ENCODE measurements around the gene ABI1. TPM values are rescaled to one million over a fixed set of nuclear protein-coding genes. Genes with fewer than 3 reads are reported as not detected.

ABI1 gene
- total and polyA plus RNA-seq, 2 donors (not counting 3 experiments of a cell fraction or from before 2014, with no cell fraction given): 58.8 to 59.1 TPM

DNA sequence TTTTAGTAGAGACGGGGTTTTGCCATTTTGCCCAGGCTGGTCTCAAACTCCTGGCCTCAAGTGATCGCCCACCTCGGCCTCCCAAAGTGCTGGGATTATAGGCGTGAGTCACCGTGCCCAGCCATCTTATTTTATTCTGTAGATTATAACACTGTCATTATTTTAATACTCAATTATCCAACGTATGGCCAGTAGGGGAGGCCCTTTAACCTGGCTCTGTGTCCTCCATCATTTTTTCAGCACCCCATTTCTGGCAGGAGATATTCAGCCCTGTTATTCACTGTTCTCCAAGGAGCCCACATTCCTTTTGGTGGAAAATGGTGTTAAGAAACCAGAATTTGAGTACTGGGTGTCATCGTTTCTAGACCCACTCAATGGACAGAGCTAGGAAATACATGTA lies 131.8 kb downstream of the ABI1 start:
- no peak for TF ChIP-seq MYC (IDR thresholded peaks at IDR 0.05; ENCODE audit: low read depth, low read length)
- no peak for TF ChIP-seq POLR2A (IDR thresholded peaks at IDR 0.05; ENCODE audit: low read depth, low read length)
- TF ChIP-seq, protein P1, sequence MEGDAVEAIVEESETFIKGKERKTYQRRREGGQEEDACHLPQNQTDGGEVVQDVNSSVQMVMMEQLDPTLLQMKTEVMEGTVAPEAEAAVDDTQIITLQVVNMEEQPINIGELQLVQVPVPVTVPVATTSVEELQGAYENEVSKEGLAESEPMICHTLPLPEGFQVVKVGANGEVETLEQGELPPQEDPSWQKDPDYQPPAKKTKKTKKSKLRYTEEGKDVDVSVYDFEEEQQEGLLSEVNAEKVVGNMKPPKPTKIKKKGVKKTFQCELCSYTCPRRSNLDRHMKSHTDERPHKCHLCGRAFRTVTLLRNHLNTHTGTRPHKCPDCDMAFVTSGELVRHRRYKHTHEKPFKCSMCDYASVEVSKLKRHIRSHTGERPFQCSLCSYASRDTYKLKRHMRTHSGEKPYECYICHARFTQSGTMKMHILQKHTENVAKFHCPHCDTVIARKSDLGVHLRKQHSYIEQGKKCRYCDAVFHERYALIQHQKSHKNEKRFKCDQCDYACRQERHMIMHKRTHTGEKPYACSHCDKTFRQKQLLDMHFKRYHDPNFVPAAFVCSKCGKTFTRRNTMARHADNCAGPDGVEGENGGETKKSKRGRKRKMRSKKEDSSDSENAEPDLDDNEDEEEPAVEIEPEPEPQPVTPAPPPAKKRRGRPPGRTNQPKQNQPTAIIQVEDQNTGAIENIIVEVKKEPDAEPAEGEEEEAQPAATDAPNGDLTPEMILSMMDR (IDR thresholded peaks at IDR 0.05; ENCODE audit: extremely low read depth in 1 of 2, insufficient read depth in 1 of 2, low read depth in 1 of 2, low read length in 2 of 2): no peak
- TF ChIP-seq JUN (IDR thresholded peaks at IDR 0.05; ENCODE audit: borderline replicate concordance, insufficient read depth, insufficient read length, low read depth): no peak
- TF ChIP-seq EZH2 (IDR thresholded peaks at IDR 0.05; ENCODE audit: borderline replicate concordance, low read depth, low read length, severe bottlenecking): no peak
- no peak for TF ChIP-seq FOS (IDR thresholded peaks at IDR 0.05; ENCODE audit: borderline replicate concordance, insufficient read depth, low read length)
- no peak for TF ChIP-seq POLR2AphosphoS5 (IDR thresholded peaks at IDR 0.05; ENCODE audit: insufficient read depth, low read depth, low read length)
- no peak for TF ChIP-seq GATA2 (IDR thresholded peaks at IDR 0.05; ENCODE audit: insufficient read depth, insufficient read length, low read depth, low read length)
- TF ChIP-seq, protein P2, sequence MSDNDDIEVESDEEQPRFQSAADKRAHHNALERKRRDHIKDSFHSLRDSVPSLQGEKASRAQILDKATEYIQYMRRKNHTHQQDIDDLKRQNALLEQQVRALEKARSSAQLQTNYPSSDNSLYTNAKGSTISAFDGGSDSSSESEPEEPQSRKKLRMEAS (IDR thresholded peaks at IDR 0.05; ENCODE audit: insufficient read depth, insufficient read length): no peak
- no peak overlapping the region for H3K9ac ChIP-seq (replicated peaks; ENCODE audit: extremely low read depth, insufficient read depth, low read length)
- no peaks in the 10 kb centered on the region for H3K4me1 ChIP-seq (ENCODE audit: control insufficient read depth, extremely low read depth, insufficient read depth, low read length)
- BruUV-seq (replicated peaks): no TSS peak
- no peak overlapping the region for H3K4me3 ChIP-seq (replicated peaks in 1 of 3; ENCODE audit: insufficient read depth in 1 of 3, low read depth in 1 of 3, low read length in 3 of 3)
- DNase-seq (ENCODE audit: low read depth, low spot score) (no peak), FAIRE-seq (no peak)
- dilution Hi-C loops (cut with MboI; ENCODE audit: extremely low pct_ligation_motif_present, low sequenced_read_pairs): no loop called here
- no peaks in the 10 kb centered on the region for H3K9me3 ChIP-seq (replicated peaks; ENCODE audit: control insufficient read depth, insufficient read depth, low read length)
- no peaks in the 10 kb centered on the region for H3K79me2 ChIP-seq (ENCODE audit: control insufficient read depth, insufficient read depth, low read length)
- H3K9me1 ChIP-seq (replicated peaks; ENCODE audit: control insufficient read depth, extremely low read depth, insufficient read depth, low read length): no peaks in the 10 kb centered on the region
- H3K27me3 ChIP-seq (ENCODE audit: control insufficient read depth in 2 of 2, insufficient read depth in 2 of 2, low read length in 2 of 2): no peaks in the 10 kb centered on the region
- intact Hi-C loops (cut with micrococcal nuclease): loop anchor here (10.0 kb wide), 1 partner anchor 124 kb away; no protein-coding TSS in a partner anchor
- no peak overlapping the region for H2AFZ ChIP-seq (ENCODE audit: low read depth, low read length)
- H3K27ac ChIP-seq (ENCODE audit: insufficient read depth, low read depth, low read length): no peak overlapping the region
- CTCF ChIA-PET: interaction anchor here (1.1 to 2.0 kb wide), 2 partner anchors 153 to 495 kb away, joined by 4 to 21 read pairs; no protein-coding TSS in a partner anchor
- peaks cover 4 to 9% of the 10 kb centered on the region in 2 experiments for H3K36me3 ChIP-seq (ENCODE audit: control insufficient read depth in 2 of 2, extremely low read depth in 1 of 2, insufficient read depth in 2 of 2, low read length in 2 of 2)
- no peak overlapping the region for H3K4me2 ChIP-seq (ENCODE audit: insufficient read depth, low read length)
- H4K20me1 ChIP-seq (replicated peaks; ENCODE audit: control insufficient read depth, extremely low read depth, insufficient read depth, low read length): no peaks in the 10 kb centered on the region
- POLR2A ChIA-PET: no interaction called here
